Karpas-422 (cell line): ENCODE results near the gene TNFRSF17. TPM values are rescaled to one million over a fixed set of nuclear protein-coding genes. Genes with fewer than 3 reads are reported as not detected.
A peak's percentile ranks its signal among the peaks of the same experiment; 100 is the strongest.
"Not testable (repeated sequence)": the region's sequence is repeated elsewhere in the genome, so short reads cannot be mapped to it uniquely, and the experiment has no call there.

Source experiments
- DNase-seq: peaks from one replicate; pipeline ENCODE4 v3.0.0-alpha.2; 2015
- H2AFZ ChIP-seq: fragments of 200-600 bp; sonication (generic); 2 replicates; pipeline ENCODE4 v1.6.1; 2014; ENCODE audit warnings: antibody characterized with exemption, low read length, mixed read lengths
- H3K27ac ChIP-seq: fragments of 200-600 bp; sonication (generic); 2 replicates; pipeline ENCODE4 v1.5.1; 2014; ENCODE audit warnings: mild to moderate bottlenecking, low read length, moderate library complexity
- H3K27me3 ChIP-seq: fragments of 200-600 bp; sonication (generic); 2 replicates; pipeline ENCODE4 v1.6.1; 2014; ENCODE audit warnings: low read length, mixed read lengths
- H3K36me3 ChIP-seq: fragments of 200-600 bp; sonication (generic); 2 replicates; pipeline ENCODE4 v1.6.1; 2014; ENCODE audit warnings: low read length, mixed read lengths; ENCODE audit not compliant: insufficient read depth
- H3K4me1 ChIP-seq: fragments of 200-600 bp; sonication (generic); 2 replicates; pipeline ENCODE4 v1.6.1; 2014; ENCODE audit warnings: mild to moderate bottlenecking, low read length, mixed read lengths
- H3K4me2 ChIP-seq: fragments of 200-600 bp; sonication (generic); 2 replicates; pipeline ENCODE4 v1.6.1; 2014; ENCODE audit warnings: low read length, low read depth, mild to moderate bottlenecking; ENCODE audit not compliant: poor library complexity, severe bottlenecking
- H3K4me3 ChIP-seq: fragments of 200-600 bp; sonication (generic); 2 replicates; pipeline ENCODE4 v1.5.1; 2014; ENCODE audit warnings: mild to moderate bottlenecking, antibody characterized with exemption, low read length, mixed read lengths
- H3K79me2 ChIP-seq: fragments of 200-600 bp; sonication (generic); 2 replicates; pipeline ENCODE4 v1.6.1; 2014; ENCODE audit warnings: mild to moderate bottlenecking, low read length, mixed read lengths
- H3K9ac ChIP-seq: fragments of 200-600 bp; sonication (generic); 2 replicates; pipeline ENCODE4 v1.6.0; 2014; ENCODE audit warnings: low read length
- H3K9me2 ChIP-seq: fragments of 200-600 bp; sonication (generic), shearing (Covaris generic); replicated peaks from 2 replicates; pipeline ENCODE4 v1.6.0; 2014; ENCODE audit warnings: mild to moderate bottlenecking, low read length, moderate library complexity; ENCODE audit not compliant: insufficient read depth
- H3K9me3 ChIP-seq: fragments of 300-700, 200-600 bp; sonication (generic); 2 replicates; pipeline ENCODE4 v1.6.1; 2014; ENCODE audit warnings: low read length, mixed read lengths
- H4K20me1 ChIP-seq: fragments of 200-600 bp; sonication (generic); 2 replicates; pipeline ENCODE4 v1.6.1; 2014; ENCODE audit warnings: mild to moderate bottlenecking, antibody characterized with exemption, low read length, low read depth; ENCODE audit not compliant: insufficient read depth
- total RNA-seq: library from RNA; depleted of rRNA; stranded (reverse); fragments of >200 nt; shearing (Covaris generic); gene quantifications from 2 replicates; pipeline ENCODE4 v1.2.3, GENCODE V29; 2014; ENCODE audit warnings: low replicate concordance

TNFRSF17 gene
- total RNA-seq, 1 experiment from 2014 or later, result 24.0 TPM

DNA sequence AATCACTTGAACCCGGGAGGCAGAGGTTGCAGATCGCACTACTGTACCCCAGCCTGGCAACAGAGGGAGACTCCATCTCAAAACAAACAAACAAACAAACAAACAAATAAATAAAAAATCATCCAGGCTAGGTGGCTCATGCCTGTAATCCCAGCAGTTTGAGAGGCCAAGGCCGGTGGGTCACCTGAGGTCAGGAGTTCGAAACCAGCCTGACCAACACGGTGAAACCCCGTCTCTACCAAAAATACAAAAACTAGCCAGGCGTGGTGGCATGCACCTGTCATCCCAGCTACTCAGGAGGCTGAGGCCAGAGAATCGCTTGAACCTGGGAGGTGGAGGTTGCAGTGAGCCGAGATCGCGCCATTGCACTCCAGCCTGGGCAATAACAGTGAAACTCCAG, 2.0 kb upstream of the TNFRSF17 start:
- H3K36me3 ChIP-seq, DNase-seq, H3K9me3 ChIP-seq, H3K79me2 ChIP-seq, H3K27me3 ChIP-seq, H4K20me1 ChIP-seq, H3K9me2 ChIP-seq: not testable (repeated sequence)
- 0 out of 2 replicates have a peak overlapping the region, but pooled peaks have one; percentile 12 for H2AFZ ChIP-seq
- H3K4me2 ChIP-seq, result peak overlapping the region; percentile 94
- peak overlapping the region; percentile 64; the same call in 1 of the 2 replicates for H3K9ac ChIP-seq
- peaks cover 64% of the 10 kb centered on the region for H3K4me1 ChIP-seq
- 0 out of 2 replicates have a peak overlapping the region, but pooled peaks have one; percentile 66 for H3K4me3 ChIP-seq
- peak overlapping the region; percentile 85 for H3K27ac ChIP-seq

DNA sequence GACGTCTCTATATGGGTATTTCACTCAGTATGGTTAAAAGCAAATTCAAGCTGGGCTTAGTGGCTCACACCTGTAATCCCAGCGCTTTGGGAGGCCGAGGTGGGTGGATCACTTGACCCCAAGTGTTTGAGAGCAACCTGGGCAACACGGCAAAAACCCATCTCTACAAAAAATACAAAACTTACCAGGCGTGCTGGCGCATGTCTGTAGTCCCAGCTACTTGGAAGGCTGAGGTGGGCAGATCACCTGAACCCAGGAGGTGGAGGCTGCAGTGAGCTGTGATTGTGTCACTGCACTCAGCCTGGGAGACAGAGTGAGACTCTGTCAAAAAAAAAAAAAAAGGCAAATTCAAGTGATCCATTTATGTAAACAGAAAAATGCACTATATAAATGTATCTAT, 1.3 kb upstream of the TNFRSF17 start:
- H2AFZ ChIP-seq, result 0 out of 2 replicates have a peak overlapping the region, but pooled peaks have one; percentile 12

DNA sequence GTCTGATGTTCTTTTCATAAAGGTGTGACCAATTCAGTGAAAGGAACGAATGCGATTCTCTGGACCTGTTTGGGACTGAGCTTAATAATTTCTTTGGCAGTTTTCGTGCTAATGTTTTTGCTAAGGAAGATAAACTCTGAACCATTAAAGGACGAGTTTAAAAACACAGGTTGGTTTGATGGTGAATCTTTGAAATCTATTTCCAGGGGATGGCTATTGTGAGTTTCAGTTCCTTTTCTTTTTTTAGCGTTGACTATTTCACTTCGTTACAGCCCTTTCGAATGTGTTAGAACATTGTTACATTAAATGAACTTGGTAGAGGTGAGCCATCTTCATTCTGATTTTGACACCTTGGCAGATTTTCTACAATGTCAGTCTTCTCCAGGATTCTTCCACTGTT, 1.2 kb downstream of the TNFRSF17 start:
- no peak overlapping the region; the same call in 1 of the 2 replicates for H2AFZ ChIP-seq

More for the DNA sequence above, 1.3 kb upstream of the TNFRSF17 start:
- H3K36me3 ChIP-seq, result no peaks in the 10 kb centered on the region
- DNase-seq, result no peak
- H3K9me2 ChIP-seq, result no peaks in the 10 kb centered on the region
- H3K9me3 ChIP-seq, result no peaks in the 10 kb centered on the region
- no peaks in the 10 kb centered on the region for H3K27me3 ChIP-seq
- H3K4me1 ChIP-seq, result peaks cover 64% of the 10 kb centered on the region
- H3K27ac ChIP-seq, result peak overlapping the region; percentile 85
- peak overlapping the region; percentile 66; the same call in 1 of the 2 replicates for H3K4me3 ChIP-seq
- H3K79me2 ChIP-seq, result no peaks in the 10 kb centered on the region
- no peaks in the 10 kb centered on the region for H4K20me1 ChIP-seq
- peak overlapping the region; percentile 64 for H3K9ac ChIP-seq
- peak overlapping the region; percentile 94 for H3K4me2 ChIP-seq

GRCh38 chr16:11967195-11967911, 2.3 kb downstream of the TNFRSF17 start:
- Histone ChIP-seq H3K79me2 (no peaks in the 10 kb centered on the region), H3K27me3 (no peaks in the 10 kb centered on the region), H3K4me2 (no peak overlapping the region), H2AFZ (no peak overlapping the region), H4K20me1 (no peaks in the 10 kb centered on the region), H3K36me3 (no peaks in the 10 kb centered on the region), H3K27ac (peak overlapping the region; percentile 85), H3K4me3 (no peak overlapping the region), H3K9ac (no peak overlapping the region), H3K9me3 (no peaks in the 10 kb centered on the region), H3K9me2 (no peaks in the 10 kb centered on the region), H3K4me1 (peaks cover 52% of the 10 kb centered on the region)
- DNase-seq, result no peak

More for the DNA sequence above, 1.2 kb downstream of the TNFRSF17 start:
- Histone ChIP-seq H3K9ac (peak overlapping the region; percentile 64), H3K36me3 (no peaks in the 10 kb centered on the region), H3K79me2 (no peaks in the 10 kb centered on the region), H3K27me3 (no peaks in the 10 kb centered on the region), H3K27ac (peak overlapping the region; percentile 85), H4K20me1 (no peaks in the 10 kb centered on the region), H3K4me3 (peak overlapping the region; percentile 66), H3K4me2 (peak overlapping the region; percentile 94), H3K9me2 (no peaks in the 10 kb centered on the region), H3K4me1 (peaks cover 52% of the 10 kb centered on the region), H3K9me3 (no peaks in the 10 kb centered on the region)
- peak; percentile 86 for DNase-seq

GRCh38 chr16:11968577-11968976, 3.6 kb downstream of the TNFRSF17 start:
- Histone ChIP-seq H3K4me2 (no peak overlapping the region), H3K27ac (no peak overlapping the region), H3K36me3 (no peaks in the 10 kb centered on the region)

DNA sequence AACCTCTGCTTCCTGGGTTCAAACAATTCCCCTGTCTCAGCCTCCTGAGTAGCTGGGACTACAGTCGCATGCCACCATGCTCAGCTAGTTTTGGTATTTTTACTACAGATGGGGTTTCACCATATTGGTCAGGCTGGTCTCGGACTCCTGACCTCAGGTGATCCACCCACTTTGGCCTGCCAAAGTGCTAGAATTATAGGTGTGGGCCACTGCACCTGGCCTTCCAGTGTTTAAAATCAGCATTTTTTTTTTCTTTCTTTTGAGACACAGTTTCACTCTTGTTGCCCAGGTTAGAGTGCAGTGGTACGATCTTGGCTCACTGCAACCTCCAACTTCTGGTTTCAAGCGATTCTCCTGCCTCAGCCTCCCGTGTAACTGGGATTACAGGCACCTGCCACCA, 5.3 kb downstream of the TNFRSF17 start:
- not testable (repeated sequence) for H3K27ac ChIP-seq, H3K79me2 ChIP-seq, H3K9me2 ChIP-seq, H3K4me2 ChIP-seq, H4K20me1 ChIP-seq, H3K27me3 ChIP-seq, H3K36me3 ChIP-seq, DNase-seq, H3K9ac ChIP-seq, H3K4me3 ChIP-seq, H3K9me3 ChIP-seq, H2AFZ ChIP-seq
- peaks cover 26% of the 10 kb centered on the region for H3K4me1 ChIP-seq

More at GRCh38 chr16:11968577-11968976, 3.6 kb downstream of the TNFRSF17 start:
- no peak overlapping the region for H2AFZ ChIP-seq
- no peaks in the 10 kb centered on the region for H3K9me3 ChIP-seq
- H3K4me1 ChIP-seq, result peaks cover 42% of the 10 kb centered on the region
- DNase-seq, result no peak
- H3K9me2 ChIP-seq, result no peaks in the 10 kb centered on the region
- H3K27me3 ChIP-seq, result no peaks in the 10 kb centered on the region
- no peak overlapping the region for H3K9ac ChIP-seq
- no peaks in the 10 kb centered on the region for H4K20me1 ChIP-seq
- H3K4me3 ChIP-seq, result no peak overlapping the region
- H3K79me2 ChIP-seq, result no peaks in the 10 kb centered on the region

DNA sequence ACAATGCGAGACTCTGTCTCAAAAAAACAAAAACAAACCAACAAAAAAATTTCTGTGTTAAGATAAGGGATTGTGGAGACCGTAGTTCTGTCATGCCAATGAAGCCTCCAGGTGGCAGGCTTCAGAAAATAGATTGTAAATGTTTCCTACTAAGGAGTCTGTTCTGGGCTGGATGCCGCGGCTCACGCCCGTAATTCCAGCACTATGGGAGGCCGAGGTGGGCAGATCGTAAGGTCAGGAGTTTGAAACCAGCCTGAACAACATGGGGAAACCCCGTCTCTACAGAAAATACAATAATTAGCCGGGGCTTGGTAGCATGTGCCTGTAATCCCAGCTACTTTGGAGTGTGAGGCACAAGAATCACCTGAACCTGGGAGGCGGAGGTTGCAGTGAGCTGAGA, 7.1 kb downstream of the TNFRSF17 start:
- Histone ChIP-seq H3K4me3 (no peak overlapping the region), H2AFZ (no peak overlapping the region), H3K27ac (no peak overlapping the region), H3K9me3 (no peaks in the 10 kb centered on the region), H4K20me1 (no peaks in the 10 kb centered on the region), H3K79me2 (peaks cover 16% of the 10 kb centered on the region), H3K4me2 (no peak overlapping the region), H3K9ac (no peak overlapping the region), H3K9me2 (no peaks in the 10 kb centered on the region), H3K27me3 (no peaks in the 10 kb centered on the region), H3K36me3 (peaks cover 2% of the 10 kb centered on the region; the same call in 1 of the 2 replicates), H3K4me1 (peaks cover 15% of the 10 kb centered on the region)
- DNase-seq, result no peak

DNA sequence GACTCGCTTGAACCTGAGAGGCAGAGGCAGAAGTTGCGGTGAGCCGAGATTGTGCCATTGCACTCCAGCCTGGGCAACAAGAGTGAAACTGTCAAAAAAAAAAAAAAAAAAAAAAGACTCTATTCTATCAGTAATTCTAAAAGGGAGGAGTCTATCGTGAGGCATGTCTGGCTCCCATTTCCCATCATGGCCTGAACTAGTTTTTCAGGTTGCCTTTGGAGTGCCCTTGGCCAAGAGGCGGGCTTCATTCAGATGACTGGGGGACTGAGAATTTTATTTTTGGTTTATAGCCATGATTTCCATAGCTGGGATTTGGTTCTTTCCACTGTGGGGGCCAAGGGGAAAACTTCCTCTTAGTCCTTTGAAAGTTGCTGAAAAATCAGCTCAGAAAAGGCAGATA, 8.1 kb downstream of the TNFRSF17 start:
- Histone ChIP-seq H3K9me3 (no peaks in the 10 kb centered on the region), H3K4me3 (no peak overlapping the region), H3K9me2 (no peaks in the 10 kb centered on the region), H3K27me3 (no peaks in the 10 kb centered on the region), H3K4me1 (peaks cover 17% of the 10 kb centered on the region), H4K20me1 (no peaks in the 10 kb centered on the region), H3K4me2 (no peak overlapping the region), H3K9ac (no peak overlapping the region), H3K79me2 (peaks cover 25% of the 10 kb centered on the region), H2AFZ (no peak overlapping the region), H3K27ac (no peak overlapping the region), H3K36me3 (peaks cover 2% of the 10 kb centered on the region; the same call in 1 of the 2 replicates)
- no peak for DNase-seq
